Activated CD8-positive, alpha-beta T cell treated with anti-CD3 and anti-CD28 coated beads, Interleukin-2, amount 10 ng/mL, durations not matched to agents 7 days and 5 days (primary cell): ENCODE results near the gene SCGB1C2. TPM values are rescaled to one million over a fixed set of nuclear protein-coding genes. Genes with fewer than 3 reads are reported as not detected.

Experiments used
- ATAC-seq: fragments of 150-1000 bp; cut with Tn5 transposase; one replicate; pipeline ENCODE4 v1.10.0; 2021; ENCODE audit warnings: moderate library complexity
- CTCF ChIA-PET: fragments of 350-600 bp; sonication (Branson Sonifier 250); formaldehyde crosslinking; loops from one replicate; lab custom pipeline; 2021; ENCODE audit warnings: antibody characterized with exemption; lab: Charles Lee
- POLR2A ChIA-PET: fragments of 350-600 bp; sonication (Branson Sonifier 250); formaldehyde crosslinking; loops from one replicate; lab custom pipeline; 2021; ENCODE audit warnings: antibody characterized with exemption; lab: Charles Lee
- DNase-seq: peaks from one replicate; pipeline ENCODE4 v3.0.0-alpha.2; 2020
- H3K27ac Mint-ChIP-seq: one replicate; pipeline ENCODE4 v1.8.0; 2021; ENCODE audit warnings: mild to moderate bottlenecking, mixed read lengths
- H3K27me3 Mint-ChIP-seq: one replicate; pipeline ENCODE4 v1.8.0; 2021; ENCODE audit warnings: low read depth, mixed read lengths
- H3K36me3 Mint-ChIP-seq: one replicate; pipeline ENCODE4 v1.8.0; 2021; ENCODE audit warnings: low read depth, mixed read lengths
- H3K4me1 Mint-ChIP-seq: one replicate; pipeline ENCODE4 v1.8.0; 2021; ENCODE audit warnings: low read depth, mixed read lengths
- H3K4me3 Mint-ChIP-seq: one replicate; pipeline ENCODE4 v1.8.0; 2021; ENCODE audit warnings: mild to moderate bottlenecking, mixed read lengths
- H3K9me3 Mint-ChIP-seq: one replicate; pipeline ENCODE4 v1.8.0; 2022; ENCODE audit warnings: mixed read lengths; ENCODE audit not compliant: insufficient read depth
- total RNA-seq, 2 experiments: library from RNA; stranded (reverse); gene quantifications; one replicate each; pipeline ENCODE4 v1.2.3, GENCODE V29; 2021

The SCGB1C2 gene
- total RNA-seq, 2 experiments from 2014 or later, result not detected

DNA sequence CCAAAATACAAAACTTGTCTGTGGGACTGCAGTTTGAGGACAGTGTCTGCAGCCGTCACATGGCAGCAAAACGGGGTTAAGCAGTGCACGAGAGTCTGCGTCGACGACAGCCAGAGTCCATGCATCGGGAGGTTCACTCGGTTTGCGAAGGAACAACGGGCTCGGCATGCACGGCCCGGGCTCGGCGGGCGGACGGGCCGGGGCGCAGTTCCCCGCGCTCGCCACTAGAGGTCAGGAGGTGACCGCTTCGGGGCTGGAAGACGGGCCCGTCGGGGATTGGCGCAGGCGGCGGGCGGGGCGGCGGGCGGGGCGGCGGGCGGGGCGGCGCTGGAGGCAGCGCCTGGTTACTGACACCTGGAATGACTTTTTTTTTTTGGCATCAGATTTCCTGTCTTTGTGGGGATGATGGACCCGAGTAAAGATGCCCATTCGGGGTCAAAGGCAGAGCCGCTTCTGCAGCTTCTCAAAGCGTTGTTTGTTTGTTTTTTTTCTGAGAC, 6.5 kb downstream of the SCGB1C2 start:
- ChIA-PET POLR2A (no interaction called here), CTCF (no interaction called here)
- Mint-ChIP-seq H3K27me3 (peaks cover 2% of the 10 kb centered on the region), H3K27ac (no peak overlapping the region), H3K4me1 (no peaks in the 10 kb centered on the region), H3K9me3 (no peaks in the 10 kb centered on the region), H3K4me3 (no peak overlapping the region), H3K36me3 (no peaks in the 10 kb centered on the region)
- ATAC-seq (peak; percentile 84), DNase-seq (peak; percentile 86)

DNA sequence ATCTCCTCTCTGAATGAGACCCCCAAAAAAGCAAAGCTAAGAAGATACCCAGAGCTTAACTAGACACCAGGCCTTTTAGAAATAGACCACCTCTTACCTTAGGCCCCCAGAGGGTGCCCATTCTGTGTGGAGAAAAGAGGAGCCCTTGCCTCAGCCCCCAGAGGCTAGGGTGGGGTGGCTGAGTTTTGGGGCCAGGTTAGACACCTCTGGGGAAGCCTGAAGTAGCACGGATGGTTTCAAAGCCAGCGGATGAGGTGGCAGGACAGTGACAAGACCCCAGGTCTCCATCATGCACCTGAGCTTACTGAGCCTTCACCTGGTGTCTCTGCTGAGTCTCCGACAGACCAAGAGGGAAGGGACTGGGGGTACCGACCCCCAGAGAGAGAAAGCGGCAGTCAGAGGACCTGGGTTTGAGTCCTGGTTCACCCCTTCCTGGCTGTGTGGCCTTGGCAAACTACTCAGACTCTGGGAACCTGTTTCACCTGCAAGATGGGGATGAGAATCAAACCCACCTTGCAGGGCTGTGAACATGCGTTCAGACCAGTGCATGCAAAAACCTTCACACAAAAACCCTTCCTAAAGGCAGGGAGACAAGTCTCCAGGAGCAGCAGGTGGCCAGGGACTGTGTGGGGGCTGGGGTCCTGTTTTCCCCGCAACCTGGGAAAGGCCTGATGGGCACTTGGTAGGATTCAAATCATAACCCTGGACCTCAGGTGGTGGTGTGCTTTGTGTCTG, 7.7 kb downstream of the SCGB1C2 start:
- POLR2A ChIA-PET, result interaction anchor here (0.5 kb wide), 1 partner anchor 241 kb away, joined by 3 read pairs; no protein-coding TSS in a partner anchor

DNA sequence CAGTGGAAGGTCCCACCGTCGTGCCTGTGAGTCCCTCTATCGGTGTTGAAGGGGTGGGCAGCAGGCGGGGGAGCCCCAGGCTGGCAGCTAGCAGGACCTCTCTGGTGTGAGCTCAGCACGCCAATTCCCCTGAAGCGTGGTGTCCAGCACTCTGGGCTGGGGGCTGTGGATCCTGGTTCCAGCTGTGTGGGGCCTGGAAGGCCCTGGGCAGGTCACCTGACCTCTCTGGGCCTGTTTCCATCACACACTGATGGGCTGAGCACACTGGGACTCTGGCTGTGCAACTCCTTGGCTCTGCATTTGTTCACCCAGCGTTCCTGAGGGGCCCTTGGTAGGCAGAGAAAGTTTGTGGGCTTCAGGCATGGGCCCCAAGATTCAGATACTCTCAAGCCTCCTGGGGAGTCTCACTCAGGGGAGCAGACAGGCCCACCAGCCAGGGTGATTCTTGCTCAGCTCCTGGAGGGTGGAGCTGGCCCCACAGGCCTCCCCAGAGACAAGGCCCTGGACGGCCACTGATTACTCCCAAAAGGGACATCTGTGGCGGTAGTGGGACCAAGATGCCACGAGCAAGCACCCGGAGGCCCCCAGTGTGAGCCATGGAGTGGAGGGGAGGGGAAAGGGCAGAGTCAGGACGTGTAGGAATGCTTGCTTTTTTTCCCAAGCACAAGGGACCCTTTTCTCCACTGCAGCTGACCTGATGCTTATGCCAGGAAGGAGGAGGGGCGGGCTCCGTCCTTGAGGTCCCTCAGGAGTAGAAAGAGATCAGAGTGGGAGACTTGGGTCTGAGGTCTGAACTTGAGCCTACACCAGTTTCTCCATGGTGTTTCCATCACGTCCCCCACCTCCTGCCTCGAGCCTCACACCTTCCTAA, 8.5 kb downstream of the SCGB1C2 start:
- H3K36me3 Mint-ChIP-seq, result no peaks in the 10 kb centered on the region
- H3K27me3 Mint-ChIP-seq, result peaks cover 2% of the 10 kb centered on the region
- H3K4me3 Mint-ChIP-seq, result no peak overlapping the region
- H3K4me1 Mint-ChIP-seq, result no peaks in the 10 kb centered on the region
- ChIA-PET CTCF (interaction anchor here (0.7 to 1.9 kb wide), 2 partner anchors 555 to 835 kb away, joined by 3 to 5 read pairs; no protein-coding TSS in a partner anchor), POLR2A (interaction anchor here (0.5 kb wide), 1 partner anchor 240 kb away, joined by 3 read pairs; no protein-coding TSS in a partner anchor)
- H3K27ac Mint-ChIP-seq, result no peak overlapping the region
- no peaks in the 10 kb centered on the region for H3K9me3 Mint-ChIP-seq
- ATAC-seq, result no peak
- peak; percentile 17 for DNase-seq

More for the DNA sequence above, 7.7 kb downstream of the SCGB1C2 start:
- H3K27ac Mint-ChIP-seq, result no peak overlapping the region
- H3K36me3 Mint-ChIP-seq, result no peaks in the 10 kb centered on the region
- CTCF ChIA-PET, result interaction anchor here (0.7 to 1.9 kb wide), 2 partner anchors 556 to 836 kb away, joined by 3 to 5 read pairs; no protein-coding TSS in a partner anchor
- no peaks in the 10 kb centered on the region for H3K9me3 Mint-ChIP-seq
- no peak overlapping the region for H3K4me3 Mint-ChIP-seq
- H3K4me1 Mint-ChIP-seq, result no peaks in the 10 kb centered on the region
- DNase-seq (peak; percentile 17), ATAC-seq (no peak)
- peaks cover 2% of the 10 kb centered on the region for H3K27me3 Mint-ChIP-seq

DNA sequence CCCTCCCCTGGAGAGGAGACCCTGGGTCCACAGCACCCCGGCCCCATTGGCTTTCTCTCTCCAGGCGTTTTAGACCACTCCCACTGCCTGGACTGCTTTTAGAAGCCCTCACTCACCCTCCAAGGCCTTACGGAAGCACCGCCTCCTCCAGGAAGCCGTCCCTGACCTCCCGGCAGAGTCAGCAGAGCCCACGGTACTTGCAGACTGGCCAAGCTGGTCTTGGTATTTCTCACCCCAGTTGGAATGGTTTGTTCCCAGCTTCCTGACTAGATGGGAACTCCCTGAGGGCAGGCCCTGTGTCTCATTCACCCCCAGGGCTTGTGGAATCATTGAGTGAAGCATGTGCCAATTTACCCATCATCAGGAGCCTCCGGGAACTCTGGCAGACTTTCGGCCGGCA, 9.2 kb downstream of the SCGB1C2 start:
- ATAC-seq, result no peak
- no peaks in the 10 kb centered on the region for H3K4me1 Mint-ChIP-seq
- H3K27me3 Mint-ChIP-seq, result peaks cover 2% of the 10 kb centered on the region
- DNase-seq, result no peak
- H3K4me3 Mint-ChIP-seq, result no peak overlapping the region
- ChIA-PET CTCF (no interaction called here), POLR2A (no interaction called here)
- H3K9me3 Mint-ChIP-seq, result no peaks in the 10 kb centered on the region
- no peak overlapping the region for H3K27ac Mint-ChIP-seq
- no peaks in the 10 kb centered on the region for H3K36me3 Mint-ChIP-seq

DNA sequence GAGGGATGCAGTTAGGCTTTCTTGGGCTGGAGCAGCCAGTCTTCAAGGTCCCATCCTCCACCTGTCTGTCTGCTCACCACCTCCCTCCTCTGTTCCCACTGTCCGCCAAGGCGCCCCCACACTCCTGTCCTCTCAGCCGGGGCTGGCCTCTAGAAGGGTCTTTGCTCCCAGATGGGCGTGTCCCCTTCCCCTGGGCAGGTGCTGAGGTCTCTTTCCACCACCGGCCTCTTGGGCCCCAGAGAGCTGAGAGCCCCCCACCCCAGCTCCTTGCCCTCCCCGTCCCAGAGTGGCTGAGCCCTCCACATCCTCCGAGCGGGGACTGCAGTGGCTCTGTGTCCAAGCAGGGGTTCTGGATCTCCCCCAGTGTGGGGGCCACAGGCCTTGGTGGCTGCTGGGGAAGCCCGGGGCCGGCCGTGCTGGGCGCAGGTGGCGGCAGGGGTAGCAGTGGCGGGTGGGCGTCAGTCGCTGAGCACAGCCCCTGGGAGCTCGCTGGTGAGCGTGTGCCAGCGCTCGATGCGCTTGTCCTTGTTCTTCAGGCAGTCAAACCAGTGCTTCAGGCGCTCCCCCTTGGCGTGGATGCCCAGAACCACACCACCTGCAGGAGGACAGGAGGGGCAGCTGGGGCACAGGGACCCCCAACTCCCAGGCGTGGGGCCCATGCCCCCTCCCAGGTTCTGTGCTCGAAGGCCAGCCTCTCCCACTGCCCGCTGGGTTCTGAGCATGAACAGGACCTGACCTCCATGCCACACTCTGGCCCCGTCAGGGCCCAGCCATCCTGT, 9.8 kb downstream of the SCGB1C2 start:
- Mint-ChIP-seq H3K4me1 (no peaks in the 10 kb centered on the region), H3K36me3 (no peaks in the 10 kb centered on the region), H3K27me3 (peaks cover 1% of the 10 kb centered on the region), H3K9me3 (no peaks in the 10 kb centered on the region), H3K4me3 (no peak overlapping the region), H3K27ac (no peak overlapping the region)
- ChIA-PET CTCF (no interaction called here), POLR2A (no interaction called here)
- DNase-seq, result no peak
- ATAC-seq, result no peak

DNA sequence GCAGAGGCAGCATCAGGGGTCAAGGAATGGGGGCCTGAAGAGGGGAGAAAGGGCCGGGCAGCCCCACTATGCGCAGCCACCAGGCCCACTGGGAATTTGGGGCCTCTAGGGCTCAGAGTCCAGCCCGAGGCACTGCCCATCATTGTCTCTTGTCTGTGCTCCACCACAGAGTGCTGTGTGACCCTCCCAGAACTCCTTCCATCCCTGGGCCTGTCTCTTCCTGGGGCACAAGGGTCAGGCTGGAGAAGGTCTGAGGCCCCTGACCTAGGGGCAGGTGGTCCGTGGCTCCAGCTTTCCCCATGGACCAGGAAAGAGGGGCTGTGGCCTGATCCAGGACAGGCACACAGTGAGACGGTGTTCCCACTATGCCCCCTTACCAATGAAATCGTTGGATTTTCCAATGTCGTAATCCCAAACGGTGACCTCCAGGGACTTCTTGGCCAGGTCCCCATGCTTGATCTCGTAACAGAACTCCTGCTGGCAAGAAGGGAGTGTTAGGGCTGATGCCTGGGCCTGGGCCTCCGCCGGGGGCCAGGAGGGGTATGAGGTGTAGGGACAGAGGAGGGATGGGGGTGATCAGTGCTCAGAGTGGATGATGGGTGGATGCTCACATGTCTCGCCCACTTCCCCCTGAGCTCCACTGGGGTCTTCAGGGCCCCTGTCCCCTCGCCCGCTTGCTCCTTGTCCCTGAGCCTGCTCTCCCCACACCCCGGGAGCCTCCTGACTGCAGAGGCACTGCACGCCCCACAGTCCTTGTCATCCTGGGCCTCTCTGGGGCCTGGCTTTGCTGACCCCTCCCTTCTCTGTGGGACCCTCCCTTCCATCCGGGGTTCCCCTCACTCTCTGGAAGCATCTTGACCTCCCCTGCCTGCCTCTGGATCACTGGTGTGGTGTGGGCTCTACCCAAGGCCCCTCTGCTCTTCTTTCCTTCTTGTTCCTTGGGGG, 10.7 kb downstream of the SCGB1C2 start:
- H3K27me3 Mint-ChIP-seq, result no peaks in the 10 kb centered on the region
- H3K4me3 Mint-ChIP-seq, result no peak overlapping the region
- ATAC-seq (no peak), DNase-seq (no peak)
- H3K4me1 Mint-ChIP-seq, result no peaks in the 10 kb centered on the region
- no peaks in the 10 kb centered on the region for H3K9me3 Mint-ChIP-seq
- ChIA-PET CTCF (no interaction called here), POLR2A (no interaction called here)
- H3K36me3 Mint-ChIP-seq, result no peaks in the 10 kb centered on the region
- no peak overlapping the region for H3K27ac Mint-ChIP-seq

DNA sequence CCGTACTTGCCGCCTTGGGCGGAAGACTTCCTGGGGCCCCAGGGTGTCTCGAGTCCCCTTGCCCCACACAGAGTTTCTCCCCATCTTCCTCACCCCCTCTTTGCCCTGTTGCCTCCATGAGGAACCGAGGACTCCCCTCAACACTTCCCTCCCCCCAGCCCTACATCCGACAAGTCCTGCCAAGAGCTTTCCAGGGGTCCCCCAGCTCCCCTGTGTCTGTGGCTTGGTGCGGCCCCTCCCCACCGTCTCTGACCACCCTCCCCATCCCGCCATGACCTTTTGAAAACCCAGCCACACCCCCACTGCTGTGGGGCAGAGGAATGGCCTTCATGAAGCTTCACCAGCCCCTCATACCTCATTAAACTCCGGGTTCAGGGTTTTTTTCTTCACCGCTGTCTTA, 11.4 kb downstream of the SCGB1C2 start:
- H3K27ac Mint-ChIP-seq, result no peak overlapping the region
- H3K27me3 Mint-ChIP-seq, result no peaks in the 10 kb centered on the region
- no peaks in the 10 kb centered on the region for H3K9me3 Mint-ChIP-seq
- no peak for DNase-seq
- POLR2A ChIA-PET, result no interaction called here
- CTCF ChIA-PET, result interaction anchor here (1.6 kb wide), 1 partner anchor 832 kb away, joined by 4 read pairs; no protein-coding TSS in a partner anchor
- H3K4me3 Mint-ChIP-seq, result no peak overlapping the region
- no peaks in the 10 kb centered on the region for H3K36me3 Mint-ChIP-seq
- no peak for ATAC-seq
- no peaks in the 10 kb centered on the region for H3K4me1 Mint-ChIP-seq

DNA sequence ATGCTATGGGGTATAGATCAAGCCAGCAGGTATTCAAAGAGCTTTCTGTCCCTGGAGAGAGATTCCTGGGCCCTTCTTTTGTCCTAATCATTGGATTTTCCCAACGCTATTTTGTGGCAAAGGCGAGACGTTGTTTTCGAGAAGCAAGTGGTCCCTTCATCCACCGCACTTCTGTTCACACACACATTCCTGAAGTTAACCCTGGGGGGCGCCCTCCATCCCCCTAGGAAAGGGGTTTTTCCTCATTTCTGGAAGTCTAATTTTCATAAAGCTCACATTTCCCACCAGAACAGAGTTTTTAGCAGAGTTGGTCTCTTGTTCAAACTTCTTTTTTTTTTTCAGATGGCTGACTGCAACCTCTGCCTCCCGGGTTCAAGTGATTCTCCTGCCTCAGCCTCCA, 11.9 kb downstream of the SCGB1C2 start:
- H3K36me3 Mint-ChIP-seq, result no peaks in the 10 kb centered on the region
- H3K4me1 Mint-ChIP-seq, result no peaks in the 10 kb centered on the region
- ATAC-seq (no peak), DNase-seq (no peak)
- no peaks in the 10 kb centered on the region for H3K27me3 Mint-ChIP-seq
- CTCF ChIA-PET, result interaction anchor here (1.6 kb wide), 1 partner anchor 832 kb away, joined by 4 read pairs; no protein-coding TSS in a partner anchor
- H3K9me3 Mint-ChIP-seq, result no peaks in the 10 kb centered on the region
- no peak overlapping the region for H3K27ac Mint-ChIP-seq
- no peak overlapping the region for H3K4me3 Mint-ChIP-seq
- POLR2A ChIA-PET, result interaction anchor here (0.6 kb wide), 1 partner anchor 593 kb away, joined by 3 read pairs; no protein-coding TSS in a partner anchor

DNA sequence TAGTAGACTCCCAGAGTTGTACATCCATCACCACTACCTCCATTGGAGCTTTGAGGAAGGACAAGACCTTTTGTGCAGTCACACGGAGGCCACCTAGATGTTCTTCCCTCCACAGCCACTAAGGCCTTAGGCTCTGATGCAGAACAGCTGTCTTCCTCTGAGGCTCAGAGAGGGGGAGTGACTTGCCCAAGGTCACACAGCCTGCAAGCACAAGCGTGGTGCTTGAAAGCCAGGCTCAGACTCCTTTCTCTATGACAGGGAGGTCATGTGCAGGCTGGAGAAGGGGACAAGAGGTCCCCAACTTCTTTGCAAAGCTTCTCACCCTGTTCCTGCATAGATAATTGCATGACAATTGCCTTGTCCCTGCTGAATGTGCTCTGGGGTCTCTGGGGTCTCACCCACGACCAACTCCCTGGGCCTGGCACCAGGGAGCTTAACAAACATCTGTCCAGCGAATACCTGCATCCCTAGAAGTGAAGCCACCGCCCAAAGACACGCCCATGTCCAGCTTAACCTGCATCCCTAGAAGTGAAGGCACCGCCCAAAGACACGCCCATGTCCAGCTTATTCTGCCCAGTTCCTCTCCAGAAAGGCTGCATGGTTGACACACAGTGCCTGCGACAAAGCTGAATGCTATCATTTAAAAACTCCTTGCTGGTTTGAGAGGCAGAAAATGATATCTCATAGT, 12.7 kb downstream of the SCGB1C2 start:
- H3K27me3 Mint-ChIP-seq, result no peaks in the 10 kb centered on the region
- DNase-seq (no peak), ATAC-seq (no peak)
- no peaks in the 10 kb centered on the region for H3K4me1 Mint-ChIP-seq
- H3K36me3 Mint-ChIP-seq, result no peaks in the 10 kb centered on the region
- CTCF ChIA-PET, result interaction anchor here (1.6 kb wide), 1 partner anchor 831 kb away, joined by 4 read pairs; no protein-coding TSS in a partner anchor
- H3K9me3 Mint-ChIP-seq, result no peaks in the 10 kb centered on the region
- POLR2A ChIA-PET, result interaction anchor here (0.6 kb wide), 1 partner anchor 592 kb away, joined by 3 read pairs; no protein-coding TSS in a partner anchor
- H3K27ac Mint-ChIP-seq, result no peak overlapping the region
- no peak overlapping the region for H3K4me3 Mint-ChIP-seq

DNA sequence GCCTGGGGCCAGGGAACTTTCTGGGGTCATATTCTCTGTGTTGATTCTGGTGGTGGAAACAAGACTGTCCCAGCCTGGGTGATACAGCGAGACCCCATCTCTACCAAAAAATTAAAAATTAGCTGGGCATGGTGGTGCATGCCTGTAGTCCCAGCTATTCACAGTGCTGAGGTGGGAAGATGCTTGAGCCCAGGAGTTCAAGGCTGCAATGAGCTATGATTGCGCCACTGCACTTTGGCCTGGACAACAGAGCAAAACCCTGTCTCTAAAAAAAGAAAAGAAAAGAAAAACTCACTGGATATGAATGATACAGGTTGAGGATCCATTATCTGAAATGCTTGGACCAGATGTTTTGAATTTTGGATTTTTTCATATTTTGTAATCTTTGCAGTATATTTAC, 13.6 kb downstream of the SCGB1C2 start:
- Mint-ChIP-seq H3K4me3 (no peak overlapping the region), H3K36me3 (no peaks in the 10 kb centered on the region), H3K9me3 (no peaks in the 10 kb centered on the region), H3K27ac (no peak overlapping the region), H3K27me3 (no peaks in the 10 kb centered on the region), H3K4me1 (no peaks in the 10 kb centered on the region)
- no peak for DNase-seq
- ChIA-PET POLR2A (no interaction called here), CTCF (no interaction called here)
- ATAC-seq, result no peak
